ENCODE measurements around the gene ESPN. TPM values are rescaled to one million over a fixed set of nuclear protein-coding genes. Genes with fewer than 3 reads are reported as not detected.

ESPN gene
- total RNA-seq, 1 experiment from 2014 or later: 53.1 TPM

- H3K79me1 ChIP-seq (ENCODE audit: insufficient read depth, low read depth, low read length, poor library complexity, severe bottlenecking): no peaks in the 10 kb centered on the region
- no peaks in the 10 kb centered on the region for H3K79me2 ChIP-seq (ENCODE audit: insufficient read depth, low read length)
- no peaks in the 10 kb centered on the region for H3K27me3 ChIP-seq (ENCODE audit: insufficient read depth, low read length)
- no peaks in the 10 kb centered on the region for H4K20me1 ChIP-seq (ENCODE audit: control insufficient read depth, insufficient read depth, insufficient read length)
- no peak overlapping the region for H2BK15ac ChIP-seq (ENCODE audit: low read depth, low read length)
- H2AFZ ChIP-seq (ENCODE audit: low read length): no peak overlapping the region
- peaks cover 16 to 26% of the 10 kb centered on the region in 2 experiments for H3K4me1 Mint-ChIP-seq
- H3K27ac ChIP-seq (ENCODE audit: insufficient read length, low read depth, low read length): no peak overlapping the region
- no peak overlapping the region for H2BK120ac ChIP-seq (ENCODE audit: low read depth, low read length, poor library complexity, severe bottlenecking)
- H3K9me3 ChIP-seq (ENCODE audit: control insufficient read depth, low read depth, low read length): no peaks in the 10 kb centered on the region
- H3K9me3 Mint-ChIP-seq: no peaks in the 10 kb centered on the region
- no peak overlapping the region for H2BK5ac ChIP-seq (ENCODE audit: insufficient read length, low read length)
- H3K4me1 ChIP-seq (ENCODE audit: insufficient read depth, low read length): peaks cover 3% of the 10 kb centered on the region; the same call in 1 of the 2 replicates
- no peak overlapping the region for H3T11ph ChIP-seq (ENCODE audit: low read length)
- H3K23ac ChIP-seq (ENCODE audit: insufficient read length, low read depth, low read length): no peak overlapping the region
- H3K27me3 Mint-ChIP-seq (ENCODE audit: low read depth): no peaks in the 10 kb centered on the region; the same call in 1 of the 2 replicates
- H3K4me2 ChIP-seq (ENCODE audit: insufficient read depth, insufficient read length, low read length): peak overlapping the region; percentile 18
- no peak overlapping the region for H4K8ac ChIP-seq (replicated peaks; ENCODE audit: insufficient read length, low read depth, low read length)
- H3K4ac ChIP-seq (ENCODE audit: low read depth, low read length): no peak overlapping the region
- no peak overlapping the region for H3K56ac ChIP-seq (ENCODE audit: insufficient read length, low read depth, low read length)
- H3K14ac ChIP-seq (ENCODE audit: insufficient read depth, low read length): no peak overlapping the region
- peaks cover 1 to 37% (median 17%) of the 10 kb centered on the region in 3 experiments; a peak in 6 of 7 replicates for H3K36me3 Mint-ChIP-seq (ENCODE audit: insufficient read depth in 1 of 3, low read depth in 3 of 3)
- no peak for DNase-seq
- no peak overlapping the region for H4K91ac ChIP-seq (ENCODE audit: insufficient read length, low read depth, low read length)
- no peak overlapping the region for H2BK12ac ChIP-seq (ENCODE audit: insufficient read length, low read depth, low read length)
- no peak for TF ChIP-seq CTCF (conservative IDR thresholded peaks at IDR 0.05)
- H3K4me3 Mint-ChIP-seq: peak overlapping the region in 1 of 2 experiments; percentile 50; a peak in 2 of 5 replicates
- H3K27ac Mint-ChIP-seq: peak overlapping the region; percentile 57 to 96 (median 82); a peak in 5 of 7 replicates
- H2AK5ac ChIP-seq (ENCODE audit: insufficient read length, low read length): no peak overlapping the region
- WGBS (ENCODE audit: extremely low coverage, insufficient read length, low lambda C conversion rate): no CpG with 5 or more reads among the region's 39 CpGs
- no peak overlapping the region for H4K5ac ChIP-seq (ENCODE audit: insufficient read length, low read depth, low read length)
- H2BK20ac ChIP-seq (ENCODE audit: low read depth, low read length, poor library complexity, severe bottlenecking): no peak overlapping the region
- no peaks in the 10 kb centered on the region for H3K23me2 ChIP-seq (ENCODE audit: insufficient read length, low read depth, low read length, poor library complexity, severe bottlenecking)
- H3K18ac ChIP-seq (ENCODE audit: insufficient read length, low read depth, low read length): no peak overlapping the region
- no peak overlapping the region for H3K9ac ChIP-seq (ENCODE audit: extremely low read depth, insufficient read length, low read length)
Measured at GRCh38 chr1:6460301-6461050, 35.9 kb downstream of the ESPN start.
